Ishikawa (cell line): ENCODE measurements around the gene ST8SIA2.

Experiments used
- CEBPB ChIP-seq: IDR thresholded peaks from 2 replicates; pipeline ENCODE4 v1.6.1; 2012
- CREB1 ChIP-seq: IDR thresholded peaks from 2 replicates; pipeline ENCODE4 v1.6.1; 2012; ENCODE audit warnings: low read depth
- EGR1 ChIP-seq: IDR thresholded peaks from 2 replicates; pipeline ENCODE4 v1.6.1; 2012
- EP300 ChIP-seq: IDR thresholded peaks from 2 replicates; pipeline ENCODE4 v1.6.1; 2012; ENCODE audit warnings: borderline replicate concordance
- FOXM1 ChIP-seq: IDR thresholded peaks from 2 replicates; pipeline ENCODE4 v1.6.1; 2012; ENCODE audit warnings: low read depth, borderline replicate concordance
- NFIC ChIP-seq: IDR thresholded peaks from 2 replicates; pipeline ENCODE4 v1.6.1; 2012
- RAD21 ChIP-seq: IDR thresholded peaks from 2 replicates; pipeline ENCODE4 v1.6.1; 2012; ENCODE audit warnings: low read depth
- TAF1 ChIP-seq: IDR thresholded peaks from 2 replicates; pipeline ENCODE4 v1.6.1; 2012; ENCODE audit warnings: low read depth, mild to moderate bottlenecking
- TCF12 ChIP-seq: IDR thresholded peaks from 2 replicates; pipeline ENCODE4 v1.6.1; 2012; ENCODE audit warnings: low read depth
- TEAD4 ChIP-seq: IDR thresholded peaks from 2 replicates; pipeline ENCODE4 v1.6.1; 2012
- YY1 ChIP-seq: IDR thresholded peaks from 2 replicates; pipeline ENCODE4 v1.6.1; 2012; ENCODE audit warnings: low read depth
- ZBTB7A ChIP-seq: IDR thresholded peaks from 2 replicates; pipeline ENCODE4 v1.6.1; 2012; ENCODE audit warnings: low read depth
- TF ChIP-seq, protein P1 (sequence below): IDR thresholded peaks from 2 replicates; pipeline ENCODE4 v1.6.1; 2012; ENCODE audit warnings: low read depth, mild to moderate bottlenecking
- TF ChIP-seq, protein P2 (sequence below): IDR thresholded peaks from 2 replicates; pipeline ENCODE4 v1.6.1; 2012
- TF ChIP-seq, protein P3 (sequence below): IDR thresholded peaks from 2 replicates; pipeline ENCODE4 v1.6.1; 2012

Gene ST8SIA2

DNA sequence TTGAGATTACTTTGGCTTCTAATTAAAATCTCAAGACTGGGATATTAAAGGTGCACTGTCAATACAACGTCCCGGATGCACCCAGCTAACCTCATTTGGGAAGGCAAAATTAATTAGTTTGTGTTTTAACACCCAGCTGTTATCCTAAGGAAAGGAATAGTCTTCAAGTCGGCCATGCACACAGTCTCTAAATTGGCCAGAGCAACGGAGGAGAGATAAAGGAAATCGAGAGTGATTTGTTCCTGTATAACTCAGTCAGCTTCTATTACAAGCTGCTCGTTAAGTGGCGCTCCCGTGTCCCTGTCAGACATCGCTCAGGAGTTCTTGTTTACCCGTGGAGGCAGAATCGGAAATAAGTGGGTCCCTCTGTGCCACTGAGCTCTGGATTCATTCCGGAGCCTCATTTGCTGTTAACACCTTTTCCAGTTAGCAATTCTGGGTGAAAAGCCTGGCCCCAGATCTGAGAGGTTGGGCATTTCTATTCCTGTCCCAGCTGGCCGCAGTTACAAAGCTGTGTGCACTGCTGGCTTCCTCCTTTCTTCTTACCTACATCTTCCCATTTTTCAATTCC is 63.9 kb downstream of the ST8SIA2 start:
- TF ChIP-seq CREB1 (no peak), CEBPB (no peak), EGR1 (no peak), TAF1 (no peak)
- TF ChIP-seq, protein P1, sequence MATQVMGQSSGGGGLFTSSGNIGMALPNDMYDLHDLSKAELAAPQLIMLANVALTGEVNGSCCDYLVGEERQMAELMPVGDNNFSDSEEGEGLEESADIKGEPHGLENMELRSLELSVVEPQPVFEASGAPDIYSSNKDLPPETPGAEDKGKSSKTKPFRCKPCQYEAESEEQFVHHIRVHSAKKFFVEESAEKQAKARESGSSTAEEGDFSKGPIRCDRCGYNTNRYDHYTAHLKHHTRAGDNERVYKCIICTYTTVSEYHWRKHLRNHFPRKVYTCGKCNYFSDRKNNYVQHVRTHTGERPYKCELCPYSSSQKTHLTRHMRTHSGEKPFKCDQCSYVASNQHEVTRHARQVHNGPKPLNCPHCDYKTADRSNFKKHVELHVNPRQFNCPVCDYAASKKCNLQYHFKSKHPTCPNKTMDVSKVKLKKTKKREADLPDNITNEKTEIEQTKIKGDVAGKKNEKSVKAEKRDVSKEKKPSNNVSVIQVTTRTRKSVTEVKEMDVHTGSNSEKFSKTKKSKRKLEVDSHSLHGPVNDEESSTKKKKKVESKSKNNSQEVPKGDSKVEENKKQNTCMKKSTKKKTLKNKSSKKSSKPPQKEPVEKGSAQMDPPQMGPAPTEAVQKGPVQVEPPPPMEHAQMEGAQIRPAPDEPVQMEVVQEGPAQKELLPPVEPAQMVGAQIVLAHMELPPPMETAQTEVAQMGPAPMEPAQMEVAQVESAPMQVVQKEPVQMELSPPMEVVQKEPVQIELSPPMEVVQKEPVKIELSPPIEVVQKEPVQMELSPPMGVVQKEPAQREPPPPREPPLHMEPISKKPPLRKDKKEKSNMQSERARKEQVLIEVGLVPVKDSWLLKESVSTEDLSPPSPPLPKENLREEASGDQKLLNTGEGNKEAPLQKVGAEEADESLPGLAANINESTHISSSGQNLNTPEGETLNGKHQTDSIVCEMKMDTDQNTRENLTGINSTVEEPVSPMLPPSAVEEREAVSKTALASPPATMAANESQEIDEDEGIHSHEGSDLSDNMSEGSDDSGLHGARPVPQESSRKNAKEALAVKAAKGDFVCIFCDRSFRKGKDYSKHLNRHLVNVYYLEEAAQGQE = no peak
- TF ChIP-seq, protein P2, sequence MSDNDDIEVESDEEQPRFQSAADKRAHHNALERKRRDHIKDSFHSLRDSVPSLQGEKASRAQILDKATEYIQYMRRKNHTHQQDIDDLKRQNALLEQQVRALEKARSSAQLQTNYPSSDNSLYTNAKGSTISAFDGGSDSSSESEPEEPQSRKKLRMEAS = no peak
- TF ChIP-seq, protein P3, sequence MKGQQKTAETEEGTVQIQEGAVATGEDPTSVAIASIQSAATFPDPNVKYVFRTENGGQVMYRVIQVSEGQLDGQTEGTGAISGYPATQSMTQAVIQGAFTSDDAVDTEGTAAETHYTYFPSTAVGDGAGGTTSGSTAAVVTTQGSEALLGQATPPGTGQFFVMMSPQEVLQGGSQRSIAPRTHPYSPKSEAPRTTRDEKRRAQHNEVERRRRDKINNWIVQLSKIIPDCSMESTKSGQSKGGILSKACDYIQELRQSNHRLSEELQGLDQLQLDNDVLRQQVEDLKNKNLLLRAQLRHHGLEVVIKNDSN = no peak

DNA sequence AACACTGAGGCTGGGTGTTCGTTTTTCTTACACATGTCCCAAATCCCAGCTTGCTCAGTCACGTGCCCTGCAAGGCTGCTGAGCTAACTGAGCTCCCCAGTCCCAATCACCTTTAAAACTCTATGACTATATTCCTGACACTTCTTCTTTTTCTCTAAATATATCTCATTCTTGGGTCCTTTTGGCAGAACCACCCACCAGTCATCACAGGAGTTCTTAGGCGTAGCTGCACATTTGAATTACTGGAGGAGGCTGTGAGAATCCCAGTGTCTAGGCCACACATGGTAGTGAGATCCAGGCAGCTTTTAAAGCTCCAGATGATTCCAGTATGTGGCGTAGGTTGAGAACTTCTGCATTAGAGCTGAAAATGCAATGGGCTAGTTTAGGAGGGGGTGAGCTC is 66.3 kb downstream of the ST8SIA2 start:
- TF ChIP-seq, protein P2 = no peak
- TF ChIP-seq NFIC = no peak
- no peak for TF ChIP-seq YY1
- TF ChIP-seq CREB1 = no peak
- TF ChIP-seq FOXM1 = no peak
- no peak for TF ChIP-seq CEBPB
- TF ChIP-seq RAD21 = no peak
- TF ChIP-seq, protein P3 = no peak
- TF ChIP-seq, protein P1 = no peak
- no peak for TF ChIP-seq ZBTB7A
- no peak for TF ChIP-seq EGR1
- TF ChIP-seq TAF1 = no peak
- TF ChIP-seq TEAD4 = no peak
- no peak for TF ChIP-seq EP300
- TF ChIP-seq TCF12 = no peak

DNA sequence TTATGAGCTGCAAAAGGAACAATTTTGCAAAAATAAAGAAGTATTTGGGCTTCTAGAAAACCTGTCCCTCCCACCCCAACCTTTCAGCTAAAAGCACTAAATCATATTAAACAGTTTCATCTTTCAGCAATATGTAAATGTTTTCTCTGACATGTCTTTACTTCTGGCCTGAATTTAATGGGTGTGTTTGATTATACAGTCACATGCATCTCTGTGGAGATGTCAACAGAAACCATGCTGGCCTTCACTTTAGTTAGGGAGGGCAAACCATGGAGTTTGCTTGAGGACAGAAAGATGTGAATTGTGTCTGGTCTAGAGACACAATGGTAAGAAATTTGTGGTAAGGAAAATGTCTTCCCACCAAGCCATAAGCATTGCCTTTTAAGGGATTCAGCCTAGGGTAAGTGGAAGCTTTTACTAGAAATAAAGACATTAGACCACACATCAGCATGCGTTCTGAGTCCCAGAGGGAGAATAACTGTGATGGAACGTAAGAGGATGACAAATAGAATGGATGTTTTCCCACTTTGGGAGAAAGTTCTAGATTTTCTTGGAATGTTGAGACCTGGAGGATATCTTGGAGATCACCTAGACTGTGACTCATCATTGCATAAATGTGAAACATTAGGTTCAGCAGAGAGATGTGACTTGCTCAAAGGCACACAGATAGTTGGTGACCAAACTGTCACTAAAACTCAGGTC is 68.9 kb downstream of the ST8SIA2 start:
- no peak for TF ChIP-seq YY1

DNA sequence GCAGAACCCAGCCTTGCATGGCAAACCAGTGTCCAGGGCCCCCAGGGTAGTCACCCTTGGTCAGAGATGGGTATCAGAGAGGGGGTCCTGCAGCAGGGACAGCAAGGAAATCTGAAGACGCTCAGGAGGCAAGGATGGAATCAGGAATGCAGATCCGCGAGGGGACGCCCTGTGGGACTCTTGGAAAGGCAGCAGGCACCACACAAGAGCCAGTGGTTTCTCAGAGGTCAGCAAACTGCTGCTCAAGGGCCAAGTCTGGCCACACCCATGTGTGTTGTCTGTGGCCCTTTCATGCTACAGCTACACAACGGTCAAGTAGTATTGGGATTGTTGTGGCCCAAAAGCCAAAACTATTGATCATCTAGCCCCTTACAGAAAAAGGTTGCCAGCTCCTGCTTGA is 69.7 kb downstream of the ST8SIA2 start:
- TF ChIP-seq TAF1 (no peak), RAD21 (no peak), NFIC (no peak), TEAD4 (no peak), CEBPB (no peak), TCF12 (no peak), EP300 (no peak)
- TF ChIP-seq, protein P2 = no peak
- TF ChIP-seq, protein P1 = no peak

DNA sequence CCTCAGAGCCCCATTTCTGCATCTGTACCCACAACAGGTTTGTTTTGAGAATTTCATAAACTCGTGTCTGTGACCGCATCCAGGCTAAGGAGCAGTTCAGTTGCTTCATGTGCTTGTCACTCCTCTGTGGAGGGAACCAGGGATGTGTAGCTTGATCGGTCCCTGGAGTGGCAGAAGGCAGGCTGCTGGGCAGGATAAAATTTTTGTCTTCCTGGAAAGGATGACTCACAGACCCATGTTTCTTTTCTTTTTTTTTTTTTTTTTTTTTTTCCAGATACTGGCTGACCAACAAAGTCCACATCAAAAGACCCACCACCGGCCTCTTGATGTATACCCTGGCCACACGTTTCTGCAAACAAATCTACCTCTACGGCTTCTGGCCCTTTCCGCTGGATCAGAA is 70.1 kb downstream of the ST8SIA2 start:
- TF ChIP-seq TAF1 (no peak), FOXM1 (no peak)
- TF ChIP-seq, protein P3 = no peak
